ENCODE data around the gene TSSC4. TPM values are rescaled to one million over a fixed set of nuclear protein-coding genes. Genes with fewer than 3 reads are reported as not detected.

The TSSC4 gene
- total RNA-seq, 2 donors from 2014 or later = 26.7 to 40.3 TPM

GRCh38 chr11:2404735-2405196 is 4.2 kb downstream of the TSSC4 start:
- DNase-seq (ENCODE audit: low spot score) = no peak
- H3K36me3 ChIP-seq = peaks cover 21% of the 10 kb centered on the region
- TF ChIP-seq, protein P1, sequence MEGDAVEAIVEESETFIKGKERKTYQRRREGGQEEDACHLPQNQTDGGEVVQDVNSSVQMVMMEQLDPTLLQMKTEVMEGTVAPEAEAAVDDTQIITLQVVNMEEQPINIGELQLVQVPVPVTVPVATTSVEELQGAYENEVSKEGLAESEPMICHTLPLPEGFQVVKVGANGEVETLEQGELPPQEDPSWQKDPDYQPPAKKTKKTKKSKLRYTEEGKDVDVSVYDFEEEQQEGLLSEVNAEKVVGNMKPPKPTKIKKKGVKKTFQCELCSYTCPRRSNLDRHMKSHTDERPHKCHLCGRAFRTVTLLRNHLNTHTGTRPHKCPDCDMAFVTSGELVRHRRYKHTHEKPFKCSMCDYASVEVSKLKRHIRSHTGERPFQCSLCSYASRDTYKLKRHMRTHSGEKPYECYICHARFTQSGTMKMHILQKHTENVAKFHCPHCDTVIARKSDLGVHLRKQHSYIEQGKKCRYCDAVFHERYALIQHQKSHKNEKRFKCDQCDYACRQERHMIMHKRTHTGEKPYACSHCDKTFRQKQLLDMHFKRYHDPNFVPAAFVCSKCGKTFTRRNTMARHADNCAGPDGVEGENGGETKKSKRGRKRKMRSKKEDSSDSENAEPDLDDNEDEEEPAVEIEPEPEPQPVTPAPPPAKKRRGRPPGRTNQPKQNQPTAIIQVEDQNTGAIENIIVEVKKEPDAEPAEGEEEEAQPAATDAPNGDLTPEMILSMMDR (IDR thresholded peaks at IDR 0.05) = no peak

GRCh38 chr11:2406451-2406850 is 5.9 kb downstream of the TSSC4 start:
- no peak for DNase-seq (ENCODE audit: low spot score)

More at GRCh38 chr11:2404735-2405196, 4.2 kb downstream of the TSSC4 start:
- no peak overlapping the region for H3K4me3 ChIP-seq
- H3K27me3 ChIP-seq = no peaks in the 10 kb centered on the region
- no peaks in the 10 kb centered on the region for H3K9me3 ChIP-seq
- peaks cover 0 to 14% of the 10 kb centered on the region in 2 donors for H3K4me1 ChIP-seq
- H3K27ac ChIP-seq = no peak overlapping the region

GRCh38 chr11:2406878-2407410 is 6.4 kb downstream of the TSSC4 start:
- Histone ChIP-seq H3K4me3 (no peak overlapping the region), H3K9me3 (no peaks in the 10 kb centered on the region), H3K27ac (no peak overlapping the region), H3K36me3 (peaks cover 21% of the 10 kb centered on the region), H3K27me3 (no peaks in the 10 kb centered on the region), H3K4me1 (peaks cover 0 to 4% of the 10 kb centered on the region in 2 donors)
- DNase-seq (ENCODE audit: low spot score) = no peak
- TF ChIP-seq, protein P1 (IDR thresholded peaks at IDR 0.05) = no peak

More at GRCh38 chr11:2406451-2406850, 5.9 kb downstream of the TSSC4 start:
- peaks cover 0 to 9% of the 10 kb centered on the region in 2 donors for H3K4me1 ChIP-seq
- no peaks in the 10 kb centered on the region for H3K27me3 ChIP-seq
- peaks cover 21% of the 10 kb centered on the region for H3K36me3 ChIP-seq
- H3K27ac ChIP-seq = no peak overlapping the region
- no peaks in the 10 kb centered on the region for H3K9me3 ChIP-seq
- TF ChIP-seq, protein P1 (IDR thresholded peaks at IDR 0.05) = no peak
- H3K4me3 ChIP-seq = no peak overlapping the region

- no peak overlapping the region for H3K4me3 ChIP-seq
- H3K9me3 ChIP-seq = no peaks in the 10 kb centered on the region
- H3K36me3 ChIP-seq = peaks cover 4% of the 10 kb centered on the region
- TF ChIP-seq, protein P1 (IDR thresholded peaks at IDR 0.05) = no peak
- DNase-seq (ENCODE audit: low spot score) = no peak
- H3K4me1 ChIP-seq = no peaks in the 10 kb centered on the region
- H3K27ac ChIP-seq = no peak overlapping the region
- no peaks in the 10 kb centered on the region for H3K27me3 ChIP-seq
Measured at GRCh38 chr11:2408671-2409070, 8.1 kb downstream of the TSSC4 start.

GRCh38 chr11:2409126-2409525 is 8.6 kb downstream of the TSSC4 start:
- Histone ChIP-seq H3K36me3 (no peaks in the 10 kb centered on the region), H3K4me1 (no peaks in the 10 kb centered on the region), H3K9me3 (no peaks in the 10 kb centered on the region), H3K27ac (no peak overlapping the region), H3K4me3 (no peak overlapping the region), H3K27me3 (no peaks in the 10 kb centered on the region)
- DNase-seq (ENCODE audit: low spot score) = no peak
- TF ChIP-seq, protein P1 (IDR thresholded peaks at IDR 0.05) = no peak
